ENCODE measurements around the gene MEIOSIN.

GRCh38 chr19:45730368-45731288 is 2.6 kb upstream of the MEIOSIN start, which contains the start of gene FBXO46:
- TF ChIP-seq CREB3 (CRISPR knock-in tag; IDR thresholded peaks at IDR 0.05) (no peak), CTCF (CRISPR knock-in tag; IDR thresholded peaks at IDR 0.05) (peak; percentile 75), ZMYM4 (CRISPR knock-in tag; IDR thresholded peaks at IDR 0.05) (peak; percentile 64; the same call in 1 of the 2 replicates), NFYC (CRISPR knock-in tag; IDR thresholded peaks at IDR 0.05) (no peak), POLR2A (IDR thresholded peaks at IDR 0.05; ENCODE audit: insufficient read depth in 1 of 2, low read depth in 2 of 2, low read length in 2 of 2) (peak in 1 of 2 experiments; percentile 84; a peak in 2 of 4 replicates), ZNF382 (CRISPR knock-in tag; IDR thresholded peaks at IDR 0.05; ENCODE audit: borderline replicate concordance) (no peak), REST (IDR thresholded peaks at IDR 0.05; ENCODE audit: borderline replicate concordance in 1 of 2, low read depth in 1 of 2, low read length in 2 of 2) (no peak)

All from HepG2 (cell line).